ENCODE results near the gene GPATCH1.

The GPATCH1 gene

DNA sequence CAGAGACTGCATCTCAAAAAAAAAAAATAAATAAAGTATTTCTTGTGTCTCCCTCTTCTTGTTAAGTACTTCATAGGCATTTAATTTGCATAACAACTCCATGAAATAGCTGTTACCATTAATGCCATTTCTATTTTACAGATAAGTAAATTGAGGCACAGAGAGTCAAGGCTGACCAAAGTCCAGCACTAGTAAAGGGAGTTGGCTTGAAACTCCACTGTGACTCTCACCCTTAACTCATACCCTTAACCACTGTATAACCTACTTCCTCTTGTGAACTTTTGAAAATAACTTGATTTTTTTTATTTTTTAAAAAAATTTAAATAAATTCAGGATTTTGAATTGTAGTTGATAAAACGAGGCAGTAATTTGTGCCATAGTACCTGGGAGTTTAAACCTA is 6.0 kb downstream of the GPATCH1 start:
- H3K36me3 ChIP-seq (ENCODE audit: control insufficient read depth, low read length): peaks cover 17% of the 10 kb centered on the region
- H4K20me1 ChIP-seq (ENCODE audit: control insufficient read depth, insufficient read depth, low read depth, low read length): no peaks in the 10 kb centered on the region
- H3K4me2 ChIP-seq (ENCODE audit: low read length): no peak overlapping the region
- no peak overlapping the region for H3K27ac ChIP-seq (ENCODE audit: low read depth, low read length)
- no peaks in the 10 kb centered on the region for H3F3A ChIP-seq (ENCODE audit: control insufficient read depth, insufficient read depth)
- H3K4me3 ChIP-seq (ENCODE audit: low read length): no peak overlapping the region
- no peaks in the 10 kb centered on the region for H3K9me3 ChIP-seq (ENCODE audit: control insufficient read depth, insufficient read depth, low read length)
- H3K79me2 ChIP-seq (ENCODE audit: control insufficient read depth, low read length): peaks cover 12% of the 10 kb centered on the region
- TF ChIP-seq, protein P1, sequence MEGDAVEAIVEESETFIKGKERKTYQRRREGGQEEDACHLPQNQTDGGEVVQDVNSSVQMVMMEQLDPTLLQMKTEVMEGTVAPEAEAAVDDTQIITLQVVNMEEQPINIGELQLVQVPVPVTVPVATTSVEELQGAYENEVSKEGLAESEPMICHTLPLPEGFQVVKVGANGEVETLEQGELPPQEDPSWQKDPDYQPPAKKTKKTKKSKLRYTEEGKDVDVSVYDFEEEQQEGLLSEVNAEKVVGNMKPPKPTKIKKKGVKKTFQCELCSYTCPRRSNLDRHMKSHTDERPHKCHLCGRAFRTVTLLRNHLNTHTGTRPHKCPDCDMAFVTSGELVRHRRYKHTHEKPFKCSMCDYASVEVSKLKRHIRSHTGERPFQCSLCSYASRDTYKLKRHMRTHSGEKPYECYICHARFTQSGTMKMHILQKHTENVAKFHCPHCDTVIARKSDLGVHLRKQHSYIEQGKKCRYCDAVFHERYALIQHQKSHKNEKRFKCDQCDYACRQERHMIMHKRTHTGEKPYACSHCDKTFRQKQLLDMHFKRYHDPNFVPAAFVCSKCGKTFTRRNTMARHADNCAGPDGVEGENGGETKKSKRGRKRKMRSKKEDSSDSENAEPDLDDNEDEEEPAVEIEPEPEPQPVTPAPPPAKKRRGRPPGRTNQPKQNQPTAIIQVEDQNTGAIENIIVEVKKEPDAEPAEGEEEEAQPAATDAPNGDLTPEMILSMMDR (IDR thresholded peaks at IDR 0.05; ENCODE audit: low read depth, low read length, poor library complexity, severe bottlenecking): no peak
- no peak for TF ChIP-seq EZH2phosphoT487 (IDR thresholded peaks at IDR 0.05; ENCODE audit: borderline replicate concordance, low read length)
- H3K9me2 ChIP-seq (replicated peaks; ENCODE audit: control insufficient read depth, low read length): no peaks in the 10 kb centered on the region
- H3K27me3 ChIP-seq (ENCODE audit: control insufficient read depth, low read length): no peaks in the 10 kb centered on the region
- H3K4me1 ChIP-seq (ENCODE audit: control insufficient read depth, low read length): peaks cover 3% of the 10 kb centered on the region

DNA sequence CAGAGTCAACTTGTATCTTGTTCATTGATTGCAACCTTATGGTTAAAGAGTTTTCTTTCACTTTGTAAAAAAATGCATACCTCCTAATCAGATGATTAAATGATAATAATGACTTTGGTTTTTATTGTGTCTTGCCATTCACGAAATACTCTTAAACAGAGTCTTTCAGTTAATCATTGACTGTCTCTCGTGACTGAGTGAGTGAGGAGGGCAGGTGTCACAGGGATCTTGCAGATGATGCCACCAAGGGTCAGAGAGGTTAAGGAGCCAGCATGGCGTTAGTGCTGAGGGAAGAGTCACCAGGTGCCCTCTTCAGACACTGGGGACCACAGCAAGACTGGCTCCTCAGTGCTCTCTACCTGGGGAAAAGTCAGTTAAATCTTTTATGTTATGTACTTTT is 8.0 kb downstream of the GPATCH1 start:
- H3K9me2 ChIP-seq (replicated peaks; ENCODE audit: control insufficient read depth, low read length): no peaks in the 10 kb centered on the region
- no peaks in the 10 kb centered on the region for H3K27me3 ChIP-seq (ENCODE audit: control insufficient read depth, low read length)
- H3K4me3 ChIP-seq (ENCODE audit: low read length): no peak overlapping the region
- no peaks in the 10 kb centered on the region for H4K20me1 ChIP-seq (ENCODE audit: control insufficient read depth, insufficient read depth, low read depth, low read length)
- H3K79me2 ChIP-seq (ENCODE audit: control insufficient read depth, low read length): no peaks in the 10 kb centered on the region
- no peaks in the 10 kb centered on the region for H3K4me1 ChIP-seq (ENCODE audit: control insufficient read depth, low read length)
- H3K9me3 ChIP-seq (ENCODE audit: control insufficient read depth, insufficient read depth, low read length): no peaks in the 10 kb centered on the region
- H3K27ac ChIP-seq (ENCODE audit: low read depth, low read length): no peak overlapping the region
- H3K36me3 ChIP-seq (ENCODE audit: control insufficient read depth, low read length): peaks cover 30% of the 10 kb centered on the region
- no peak overlapping the region for H3K4me2 ChIP-seq (ENCODE audit: low read length)
- no peak for TF ChIP-seq EZH2phosphoT487 (IDR thresholded peaks at IDR 0.05; ENCODE audit: borderline replicate concordance, low read length)
- no peaks in the 10 kb centered on the region for H3F3A ChIP-seq (ENCODE audit: control insufficient read depth, insufficient read depth)

DNA sequence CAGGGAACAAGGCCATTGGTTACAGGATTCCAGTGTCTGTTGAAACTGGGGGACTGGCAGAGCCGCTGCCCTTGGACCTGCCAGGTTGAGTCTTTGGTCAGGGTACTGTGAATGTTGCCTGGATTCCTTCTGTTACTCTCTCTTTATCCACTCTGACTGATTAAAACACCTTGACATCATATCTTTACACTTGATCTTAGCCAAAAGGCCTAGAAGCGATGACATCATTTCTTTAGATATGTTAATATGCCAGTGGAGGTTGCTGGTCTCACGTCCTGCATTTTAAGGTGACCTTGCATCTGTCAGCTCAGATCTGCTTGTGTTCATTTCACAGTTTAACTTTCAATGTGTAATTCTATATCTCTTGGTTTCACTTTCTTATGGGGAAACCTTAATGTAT is 9.2 kb downstream of the GPATCH1 start:
- TF ChIP-seq, protein P1 (IDR thresholded peaks at IDR 0.05; ENCODE audit: low read depth, low read length, poor library complexity, severe bottlenecking): no peak
- no peak for TF ChIP-seq EZH2phosphoT487 (IDR thresholded peaks at IDR 0.05; ENCODE audit: borderline replicate concordance, low read length)
- Histone ChIP-seq H3K4me1 (ENCODE audit: control insufficient read depth, low read length) (no peaks in the 10 kb centered on the region), H4K20me1 (ENCODE audit: control insufficient read depth, insufficient read depth, low read depth, low read length) (no peaks in the 10 kb centered on the region), H3K27ac (ENCODE audit: low read depth, low read length) (no peak overlapping the region), H3K79me2 (ENCODE audit: control insufficient read depth, low read length) (no peaks in the 10 kb centered on the region), H3K4me3 (ENCODE audit: low read length) (no peak overlapping the region), H3K9me3 (ENCODE audit: control insufficient read depth, insufficient read depth, low read length) (no peaks in the 10 kb centered on the region), H3K27me3 (ENCODE audit: control insufficient read depth, low read length) (no peaks in the 10 kb centered on the region), H3K9me2 (replicated peaks; ENCODE audit: control insufficient read depth, low read length) (no peaks in the 10 kb centered on the region), H3F3A (ENCODE audit: control insufficient read depth, insufficient read depth) (no peaks in the 10 kb centered on the region), H3K4me2 (ENCODE audit: low read length) (no peak overlapping the region), H3K36me3 (ENCODE audit: control insufficient read depth, low read length) (peaks cover 36% of the 10 kb centered on the region)

DNA sequence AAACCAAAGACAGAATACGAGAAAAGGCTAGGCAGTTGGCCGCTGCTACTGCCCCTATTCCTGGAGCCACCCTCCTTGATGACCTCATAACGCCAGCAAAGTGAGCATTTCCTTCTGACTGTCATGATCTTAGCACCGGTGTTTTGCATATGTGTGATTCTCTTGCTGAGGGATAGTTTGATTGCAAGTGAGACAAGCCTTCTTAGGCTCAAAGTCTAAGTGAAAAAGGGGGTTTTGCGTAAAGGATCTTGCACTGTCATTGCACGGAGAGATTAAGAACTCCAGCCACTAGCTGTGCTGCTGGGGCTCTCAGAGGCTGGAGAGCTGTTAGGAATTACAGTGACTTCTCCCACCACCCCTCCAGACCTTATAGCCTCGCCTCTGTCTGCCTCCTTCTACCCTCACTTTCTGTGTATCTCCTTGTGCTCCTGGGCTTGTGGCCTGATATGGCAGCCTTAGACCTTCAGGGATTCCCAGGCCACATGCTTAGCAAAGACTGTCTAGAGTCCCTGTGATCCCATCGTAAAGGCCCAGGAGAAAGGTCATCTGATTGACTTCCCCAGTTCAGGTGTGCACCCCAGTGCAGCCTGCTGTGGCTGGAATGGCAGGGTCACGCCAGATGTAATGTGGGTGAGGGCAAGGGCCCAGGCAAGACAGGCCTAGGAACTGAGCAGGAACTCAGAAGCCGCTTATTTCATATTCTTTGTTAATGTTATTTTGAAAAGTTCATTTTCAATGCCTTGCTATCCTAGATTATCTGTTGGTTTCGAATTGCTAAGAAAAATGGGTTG is 12.6 kb downstream of the GPATCH1 start:
- no peaks in the 10 kb centered on the region for H3K79me2 ChIP-seq (ENCODE audit: control insufficient read depth, low read length)

More for the DNA sequence above, 12.6 kb downstream of the GPATCH1 start:
- Histone ChIP-seq H3K4me2 (ENCODE audit: low read length) (no peak overlapping the region), H3K4me3 (ENCODE audit: low read length) (no peak overlapping the region), H3F3A (ENCODE audit: control insufficient read depth, insufficient read depth) (no peaks in the 10 kb centered on the region), H3K9me3 (ENCODE audit: control insufficient read depth, insufficient read depth, low read length) (no peaks in the 10 kb centered on the region), H4K20me1 (ENCODE audit: control insufficient read depth, insufficient read depth, low read depth, low read length) (no peaks in the 10 kb centered on the region), H3K4me1 (ENCODE audit: control insufficient read depth, low read length) (no peaks in the 10 kb centered on the region), H3K9me2 (replicated peaks; ENCODE audit: control insufficient read depth, low read length) (no peaks in the 10 kb centered on the region), H3K36me3 (ENCODE audit: control insufficient read depth, low read length) (peaks cover 58% of the 10 kb centered on the region), H3K27ac (ENCODE audit: low read depth, low read length) (no peak overlapping the region), H3K27me3 (ENCODE audit: control insufficient read depth, low read length) (no peaks in the 10 kb centered on the region)
- TF ChIP-seq, protein P1 (IDR thresholded peaks at IDR 0.05; ENCODE audit: low read depth, low read length, poor library complexity, severe bottlenecking): no peak
- no peak for TF ChIP-seq EZH2phosphoT487 (IDR thresholded peaks at IDR 0.05; ENCODE audit: borderline replicate concordance, low read length)
